ENCODE results near the gene RASSF4.

The RASSF4 gene

GRCh38 chr10:44929356-44930255 is 30.0 kb upstream of the RASSF4 start:
- DNase-seq: no peak

- peak; percentile 61 to 81 for DNase-seq
Observed at GRCh38 chr10:44930904-44931620, 28.5 kb upstream of the RASSF4 start.

- DNase-seq: no peak
Observed at GRCh38 chr10:44931621-44932516, 27.7 kb upstream of the RASSF4 start.

- DNase-seq: peak; percentile 68 to 94
Observed at GRCh38 chr10:44932517-44933450, 26.8 kb upstream of the RASSF4 start.

- DNase-seq: no peak
Observed at GRCh38 chr10:44933451-44934321, 25.9 kb upstream of the RASSF4 start.

- DNase-seq: no peak
Observed at GRCh38 chr10:44934416-44935200, 25.0 kb upstream of the RASSF4 start.

- DNase-seq: peak in 1 of 2 donors; percentile 59
Observed at GRCh38 chr10:44935201-44935965, 24.2 kb upstream of the RASSF4 start.

- no peak for DNase-seq
Observed at GRCh38 chr10:44935966-44936295, 23.7 kb upstream of the RASSF4 start.

- DNase-seq: no peak
Observed at GRCh38 chr10:44936314-44936975, 23.2 kb upstream of the RASSF4 start.

GRCh38 chr10:44937196-44938005 is 22.2 kb upstream of the RASSF4 start:
- peak; percentile 50 to 82 for DNase-seq

GRCh38 chr10:44938956-44939355 is 20.6 kb upstream of the RASSF4 start:
- peak in 1 of 2 donors; percentile 61 for DNase-seq

- peak; percentile 67 to 85 for DNase-seq
Observed at GRCh38 chr10:44939691-44940401, 19.8 kb upstream of the RASSF4 start.

- no peak for DNase-seq
Observed at GRCh38 chr10:44944354-44944753, 15.2 kb upstream of the RASSF4 start.

- peak; percentile 57 to 91 for DNase-seq
Observed at GRCh38 chr10:44946205-44946604, 13.4 kb upstream of the RASSF4 start.

GRCh38 chr10:44947371-44948152 is 12.0 kb upstream of the RASSF4 start:
- peak; percentile 94 to 99 for DNase-seq

GRCh38 chr10:44948642-44949041 is 11.0 kb upstream of the RASSF4 start:
- DNase-seq: peak in 1 of 2 donors; percentile 42
